Ovary (tissue), 3 donors: ENCODE results near the gene ANKRD22.

Experiments used
- EP300 ChIP-seq: sonication (generic); formaldehyde crosslinking; IDR thresholded peaks from one replicate; pipeline ENCODE4 v1.6.1; 2017; ENCODE audit warnings: antibody characterized with exemption
- POLR2A ChIP-seq: fragments of 450-650 bp; IDR thresholded peaks from one replicate; pipeline ENCODE4 v1.6.1; 2017; ENCODE audit warnings: antibody characterized with exemption, mild to moderate bottlenecking, moderate library complexity
- TF ChIP-seq, protein P1 (sequence below), 3 donors: fragments of 450-650 bp in 2 of 3; fragments of 200-600 bp in 1 of 3; IDR thresholded peaks; one replicate each; pipeline versions ENCODE4 v1.5.1 to v1.8.0; 2016 to 2022; ENCODE audit warnings: antibody characterized with exemption in 3 of 3, mild to moderate bottlenecking in 1 of 3
- donor health status: DM: no; HTN: no; CAD: no.

- no peak for TF ChIP-seq POLR2A
- TF ChIP-seq, protein P1, sequence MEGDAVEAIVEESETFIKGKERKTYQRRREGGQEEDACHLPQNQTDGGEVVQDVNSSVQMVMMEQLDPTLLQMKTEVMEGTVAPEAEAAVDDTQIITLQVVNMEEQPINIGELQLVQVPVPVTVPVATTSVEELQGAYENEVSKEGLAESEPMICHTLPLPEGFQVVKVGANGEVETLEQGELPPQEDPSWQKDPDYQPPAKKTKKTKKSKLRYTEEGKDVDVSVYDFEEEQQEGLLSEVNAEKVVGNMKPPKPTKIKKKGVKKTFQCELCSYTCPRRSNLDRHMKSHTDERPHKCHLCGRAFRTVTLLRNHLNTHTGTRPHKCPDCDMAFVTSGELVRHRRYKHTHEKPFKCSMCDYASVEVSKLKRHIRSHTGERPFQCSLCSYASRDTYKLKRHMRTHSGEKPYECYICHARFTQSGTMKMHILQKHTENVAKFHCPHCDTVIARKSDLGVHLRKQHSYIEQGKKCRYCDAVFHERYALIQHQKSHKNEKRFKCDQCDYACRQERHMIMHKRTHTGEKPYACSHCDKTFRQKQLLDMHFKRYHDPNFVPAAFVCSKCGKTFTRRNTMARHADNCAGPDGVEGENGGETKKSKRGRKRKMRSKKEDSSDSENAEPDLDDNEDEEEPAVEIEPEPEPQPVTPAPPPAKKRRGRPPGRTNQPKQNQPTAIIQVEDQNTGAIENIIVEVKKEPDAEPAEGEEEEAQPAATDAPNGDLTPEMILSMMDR (IDR thresholded peaks at IDR 0.05) = no peak
- no peak for TF ChIP-seq EP300
Measured at GRCh38 chr10:88861036-88861435, 9.4 kb upstream of the ANKRD22 start.
